HL-60 (cell line): Measurements from ENCODE around the gene SNX10.

ENCODE experiments used
- CTCF ChIP-seq: IDR thresholded peaks from one replicate; pipeline ENCODE4 v1.5.1; 2011; ENCODE audit warnings: low read length, control low read depth, inconsistent platforms; ENCODE audit not compliant: insufficient read depth
- SPI1 ChIP-seq: IDR thresholded peaks from 2 replicates; pipeline ENCODE4 v1.6.1; 2012; ENCODE audit warnings: low read depth, mild to moderate bottlenecking, borderline replicate concordance
- TF ChIP-seq, protein P1 (sequence below): IDR thresholded peaks from 2 replicates; pipeline ENCODE4 v1.6.1; 2012; ENCODE audit warnings: low read depth; ENCODE audit not compliant: insufficient replicate concordance

DNA sequence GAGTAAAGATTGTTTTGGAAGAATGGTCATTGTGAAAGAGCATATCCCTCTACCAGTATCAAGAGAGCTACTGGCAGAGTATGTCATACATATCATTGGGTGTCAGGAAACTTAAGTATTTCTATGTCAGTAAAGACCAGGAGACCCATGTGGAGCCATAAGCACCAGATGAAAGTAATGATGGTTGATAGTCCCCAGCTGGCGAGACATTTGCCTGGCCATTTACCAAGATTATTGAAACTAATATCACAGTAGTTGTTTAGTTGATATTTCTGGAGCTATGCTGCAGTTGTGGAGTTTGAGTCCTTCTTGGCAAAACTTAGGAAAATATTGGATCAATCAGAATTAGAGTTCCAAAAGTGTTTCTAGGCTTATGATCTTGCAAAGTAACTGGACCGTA is 114.8 kb downstream of the SNX10 start:
- TF ChIP-seq, protein P1, sequence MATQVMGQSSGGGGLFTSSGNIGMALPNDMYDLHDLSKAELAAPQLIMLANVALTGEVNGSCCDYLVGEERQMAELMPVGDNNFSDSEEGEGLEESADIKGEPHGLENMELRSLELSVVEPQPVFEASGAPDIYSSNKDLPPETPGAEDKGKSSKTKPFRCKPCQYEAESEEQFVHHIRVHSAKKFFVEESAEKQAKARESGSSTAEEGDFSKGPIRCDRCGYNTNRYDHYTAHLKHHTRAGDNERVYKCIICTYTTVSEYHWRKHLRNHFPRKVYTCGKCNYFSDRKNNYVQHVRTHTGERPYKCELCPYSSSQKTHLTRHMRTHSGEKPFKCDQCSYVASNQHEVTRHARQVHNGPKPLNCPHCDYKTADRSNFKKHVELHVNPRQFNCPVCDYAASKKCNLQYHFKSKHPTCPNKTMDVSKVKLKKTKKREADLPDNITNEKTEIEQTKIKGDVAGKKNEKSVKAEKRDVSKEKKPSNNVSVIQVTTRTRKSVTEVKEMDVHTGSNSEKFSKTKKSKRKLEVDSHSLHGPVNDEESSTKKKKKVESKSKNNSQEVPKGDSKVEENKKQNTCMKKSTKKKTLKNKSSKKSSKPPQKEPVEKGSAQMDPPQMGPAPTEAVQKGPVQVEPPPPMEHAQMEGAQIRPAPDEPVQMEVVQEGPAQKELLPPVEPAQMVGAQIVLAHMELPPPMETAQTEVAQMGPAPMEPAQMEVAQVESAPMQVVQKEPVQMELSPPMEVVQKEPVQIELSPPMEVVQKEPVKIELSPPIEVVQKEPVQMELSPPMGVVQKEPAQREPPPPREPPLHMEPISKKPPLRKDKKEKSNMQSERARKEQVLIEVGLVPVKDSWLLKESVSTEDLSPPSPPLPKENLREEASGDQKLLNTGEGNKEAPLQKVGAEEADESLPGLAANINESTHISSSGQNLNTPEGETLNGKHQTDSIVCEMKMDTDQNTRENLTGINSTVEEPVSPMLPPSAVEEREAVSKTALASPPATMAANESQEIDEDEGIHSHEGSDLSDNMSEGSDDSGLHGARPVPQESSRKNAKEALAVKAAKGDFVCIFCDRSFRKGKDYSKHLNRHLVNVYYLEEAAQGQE: no peak
- TF ChIP-seq CTCF (no peak), SPI1 (no peak)
